ENCODE results near the gene MACO1.
"Not testable (repeated sequence)": the region's sequence is repeated elsewhere in the genome, so short reads cannot be mapped to it uniquely, and the experiment has no call there.

Gene MACO1

GRCh38 chr1:25501235-25502058, 70.8 kb downstream of the MACO1 start:
- no peak for DNase-seq (ENCODE audit: low spot score)
- peaks cover 13% of the 10 kb centered on the region for H3K36me3 Mint-ChIP-seq (ENCODE audit: low read depth)
- no peaks in the 10 kb centered on the region for H3K9me3 Mint-ChIP-seq
- peaks cover 3% of the 10 kb centered on the region for H3K4me1 Mint-ChIP-seq (ENCODE audit: low read depth)
- H3K27ac Mint-ChIP-seq, result no peak overlapping the region
- H3K27me3 Mint-ChIP-seq (ENCODE audit: low read depth), result no peaks in the 10 kb centered on the region
- H3K4me3 Mint-ChIP-seq, result no peak overlapping the region

GRCh38 chr1:25502957-25503356, 72.3 kb downstream of the MACO1 start:
- no peaks in the 10 kb centered on the region for H3K9me3 Mint-ChIP-seq
- H3K27ac Mint-ChIP-seq, result no peak overlapping the region
- H3K27me3 Mint-ChIP-seq (ENCODE audit: low read depth), result peaks cover 2% of the 10 kb centered on the region

GRCh38 chr1:25503551-25504426, 73.1 kb downstream of the MACO1 start:
- peaks cover 4% of the 10 kb centered on the region for H3K36me3 Mint-ChIP-seq (ENCODE audit: low read depth)
- H3K4me3 Mint-ChIP-seq, result no peak overlapping the region
- no peaks in the 10 kb centered on the region for H3K9me3 Mint-ChIP-seq
- peak; percentile 16 for DNase-seq (ENCODE audit: low spot score)
- H3K4me1 Mint-ChIP-seq (ENCODE audit: low read depth), result peaks cover 7% of the 10 kb centered on the region
- peaks cover 4% of the 10 kb centered on the region for H3K27me3 Mint-ChIP-seq (ENCODE audit: low read depth)
- no peak overlapping the region for H3K27ac Mint-ChIP-seq

More at GRCh38 chr1:25502957-25503356, 72.3 kb downstream of the MACO1 start:
- Mint-ChIP-seq H3K4me3 (no peak overlapping the region), H3K4me1 (ENCODE audit: low read depth) (peaks cover 7% of the 10 kb centered on the region), H3K36me3 (ENCODE audit: low read depth) (peaks cover 9% of the 10 kb centered on the region)
- DNase-seq (ENCODE audit: low spot score), result no peak

- Mint-ChIP-seq H3K27me3 (ENCODE audit: low read depth) (peaks cover 4% of the 10 kb centered on the region), H3K4me1 (ENCODE audit: low read depth) (peaks cover 7% of the 10 kb centered on the region), H3K9me3 (no peaks in the 10 kb centered on the region), H3K36me3 (ENCODE audit: low read depth) (no peaks in the 10 kb centered on the region), H3K27ac (no peak overlapping the region), H3K4me3 (no peak overlapping the region)
- no peak for DNase-seq (ENCODE audit: low spot score)
Measured at GRCh38 chr1:25504706-25505595, 74.3 kb downstream of the MACO1 start.

- H3K4me3 Mint-ChIP-seq, result no peak overlapping the region
Measured at GRCh38 chr1:25505656-25506385, 75.1 kb downstream of the MACO1 start.

GRCh38 chr1:25506566-25507463, 76.1 kb downstream of the MACO1 start:
- not testable (repeated sequence) for H3K4me1 Mint-ChIP-seq (ENCODE audit: low read depth); DNase-seq (ENCODE audit: low spot score); H3K9me3 Mint-ChIP-seq; H3K36me3 Mint-ChIP-seq (ENCODE audit: low read depth); H3K27ac Mint-ChIP-seq; H3K27me3 Mint-ChIP-seq (ENCODE audit: low read depth)
- H3K4me3 Mint-ChIP-seq, result peak overlapping the region; percentile 54

More at GRCh38 chr1:25505656-25506385, 75.1 kb downstream of the MACO1 start:
- Mint-ChIP-seq H3K27me3 (ENCODE audit: low read depth) (peaks cover 4% of the 10 kb centered on the region), H3K27ac (no peak overlapping the region), H3K4me1 (ENCODE audit: low read depth) (peaks cover 7% of the 10 kb centered on the region), H3K36me3 (ENCODE audit: low read depth) (no peaks in the 10 kb centered on the region), H3K9me3 (no peaks in the 10 kb centered on the region)
- DNase-seq (ENCODE audit: low spot score), result no peak

GRCh38 chr1:25513666-25514065, 83.0 kb downstream of the MACO1 start:
- Mint-ChIP-seq H3K27ac (no peak overlapping the region), H3K36me3 (ENCODE audit: low read depth) (no peaks in the 10 kb centered on the region), H3K4me3 (no peak overlapping the region), H3K4me1 (ENCODE audit: low read depth) (no peaks in the 10 kb centered on the region), H3K9me3 (no peaks in the 10 kb centered on the region), H3K27me3 (ENCODE audit: low read depth) (peaks cover 2% of the 10 kb centered on the region)
- DNase-seq (ENCODE audit: low spot score), result no peak

- Mint-ChIP-seq H3K36me3 (ENCODE audit: low read depth) (no peaks in the 10 kb centered on the region), H3K4me3 (no peak overlapping the region), H3K27ac (no peak overlapping the region), H3K27me3 (ENCODE audit: low read depth) (peaks cover 2% of the 10 kb centered on the region), H3K4me1 (ENCODE audit: low read depth) (no peaks in the 10 kb centered on the region), H3K9me3 (no peaks in the 10 kb centered on the region)
- DNase-seq (ENCODE audit: low spot score), result no peak
Measured at GRCh38 chr1:25515033-25515432, 84.3 kb downstream of the MACO1 start.

GRCh38 chr1:25516686-25517085, 86.0 kb downstream of the MACO1 start:
- no peak overlapping the region for H3K4me3 Mint-ChIP-seq

GRCh38 chr1:25517476-25518394, 87.0 kb downstream of the MACO1 start:
- no peak overlapping the region for H3K4me3 Mint-ChIP-seq
- peaks cover 2% of the 10 kb centered on the region for H3K4me1 Mint-ChIP-seq (ENCODE audit: low read depth)
- no peak for DNase-seq (ENCODE audit: low spot score)
- no peak overlapping the region for H3K27ac Mint-ChIP-seq
- H3K27me3 Mint-ChIP-seq (ENCODE audit: low read depth), result peaks cover 5% of the 10 kb centered on the region
- no peaks in the 10 kb centered on the region for H3K36me3 Mint-ChIP-seq (ENCODE audit: low read depth)
- H3K9me3 Mint-ChIP-seq, result no peaks in the 10 kb centered on the region

More at GRCh38 chr1:25516686-25517085, 86.0 kb downstream of the MACO1 start:
- DNase-seq (ENCODE audit: low spot score), result no peak
- Mint-ChIP-seq H3K27ac (no peak overlapping the region), H3K4me1 (ENCODE audit: low read depth) (peaks cover 2% of the 10 kb centered on the region), H3K9me3 (no peaks in the 10 kb centered on the region), H3K27me3 (ENCODE audit: low read depth) (peaks cover 5% of the 10 kb centered on the region), H3K36me3 (ENCODE audit: low read depth) (no peaks in the 10 kb centered on the region)

GRCh38 chr1:25519624-25520023, 88.9 kb downstream of the MACO1 start:
- H3K27ac Mint-ChIP-seq, result no peak overlapping the region

More at GRCh38 chr1:25519624-25520023, 88.9 kb downstream of the MACO1 start:
- H3K9me3 Mint-ChIP-seq, result no peaks in the 10 kb centered on the region
- H3K4me3 Mint-ChIP-seq, result no peak overlapping the region
- peaks cover 2% of the 10 kb centered on the region for H3K4me1 Mint-ChIP-seq (ENCODE audit: low read depth)
- no peak for DNase-seq (ENCODE audit: low spot score)
- no peaks in the 10 kb centered on the region for H3K36me3 Mint-ChIP-seq (ENCODE audit: low read depth)
- peaks cover 3% of the 10 kb centered on the region for H3K27me3 Mint-ChIP-seq (ENCODE audit: low read depth)
